ENCODE measurements around the gene COASY. TPM values are rescaled to one million over a fixed set of nuclear protein-coding genes. Genes with fewer than 3 reads are reported as not detected.

Gene COASY
- total RNA-seq, 1 donor from 2014 or later: 52.0 TPM

- peak; percentile 54 for DNase-seq (ENCODE audit: low read depth)
Measured at GRCh38 chr17:42536372-42537155, 25.4 kb upstream of the COASY start.

GRCh38 chr17:42537156-42537805, 24.7 kb upstream of the COASY start:
- peaks cover 11% of the 10 kb centered on the region for H3K4me1 Mint-ChIP-seq (ENCODE audit: low read depth, unreplicated experiment)
- FAIRE-seq (no peak), DNase-seq (ENCODE audit: low read depth) (no peak)
- H3K27me3 ChIP-seq (ENCODE audit: insufficient read depth, low read length): no peaks in the 10 kb centered on the region
- H3K9ac ChIP-seq (ENCODE audit: low read length): peak overlapping the region; percentile 82
- H3K36me3 ChIP-seq (ENCODE audit: insufficient read depth, low read length): no peaks in the 10 kb centered on the region
- TF ChIP-seq CTCF (IDR thresholded peaks at IDR 0.05; ENCODE audit: insufficient read depth, low read depth, low read length): no peak
- no peak for TF ChIP-seq EZH2 (IDR thresholded peaks at IDR 0.05; ENCODE audit: insufficient read depth, low read length)
- no peaks in the 10 kb centered on the region for H4K20me1 ChIP-seq (ENCODE audit: insufficient read depth, low read length)
- H2AFZ ChIP-seq (ENCODE audit: low read depth, low read length): no peak overlapping the region
- H3K4me2 ChIP-seq (ENCODE audit: low read length): peak overlapping the region; percentile 89
- H3K79me2 ChIP-seq (ENCODE audit: insufficient read depth, low read length): peaks cover 11% of the 10 kb centered on the region
- peak overlapping the region; percentile 87 for H3K27ac Mint-ChIP-seq (ENCODE audit: unreplicated experiment)
- H3K9me3 ChIP-seq (ENCODE audit: insufficient read depth, low read depth, low read length): no peaks in the 10 kb centered on the region
- no peaks in the 10 kb centered on the region for H3K9me3 Mint-ChIP-seq (ENCODE audit: unreplicated experiment)
- H3K27ac ChIP-seq (ENCODE audit: low read depth, low read length): no peak overlapping the region
- H3K4me3 Mint-ChIP-seq (ENCODE audit: unreplicated experiment): peak overlapping the region; percentile 88
- peaks cover 12% of the 10 kb centered on the region for H3K36me3 Mint-ChIP-seq (ENCODE audit: low read depth, unreplicated experiment)
- peak overlapping the region; percentile 83 for H3K4me3 ChIP-seq (ENCODE audit: insufficient read depth, low read depth, low read length)
- no peaks in the 10 kb centered on the region for H3K27me3 Mint-ChIP-seq (ENCODE audit: low read depth, unreplicated experiment)
- H3K4me1 ChIP-seq (ENCODE audit: insufficient read depth, low read length): peaks cover 11% of the 10 kb centered on the region

More at GRCh38 chr17:42536372-42537155, 25.4 kb upstream of the COASY start:
- Mint-ChIP-seq H3K36me3 (ENCODE audit: low read depth, unreplicated experiment) (peaks cover 11% of the 10 kb centered on the region), H3K9me3 (ENCODE audit: unreplicated experiment) (no peaks in the 10 kb centered on the region), H3K27ac (ENCODE audit: unreplicated experiment) (peak overlapping the region; percentile 87), H3K27me3 (ENCODE audit: low read depth, unreplicated experiment) (no peaks in the 10 kb centered on the region), H3K4me3 (ENCODE audit: unreplicated experiment) (peak overlapping the region; percentile 88), H3K4me1 (ENCODE audit: low read depth, unreplicated experiment) (peaks cover 14% of the 10 kb centered on the region)
- Histone ChIP-seq H3K79me2 (ENCODE audit: insufficient read depth, low read length) (peaks cover 11% of the 10 kb centered on the region), H3K9ac (ENCODE audit: low read length) (peak overlapping the region; percentile 82), H3K4me1 (ENCODE audit: insufficient read depth, low read length) (peaks cover 11% of the 10 kb centered on the region), H3K27ac (ENCODE audit: low read depth, low read length) (peak overlapping the region; percentile 41), H3K27me3 (ENCODE audit: insufficient read depth, low read length) (no peaks in the 10 kb centered on the region), H3K9me3 (ENCODE audit: insufficient read depth, low read depth, low read length) (no peaks in the 10 kb centered on the region), H3K36me3 (ENCODE audit: insufficient read depth, low read length) (no peaks in the 10 kb centered on the region), H4K20me1 (ENCODE audit: insufficient read depth, low read length) (no peaks in the 10 kb centered on the region), H3K4me3 (ENCODE audit: insufficient read depth, low read depth, low read length) (peak overlapping the region; percentile 83), H2AFZ (ENCODE audit: low read depth, low read length) (peak overlapping the region; percentile 78), H3K4me2 (ENCODE audit: low read length) (peak overlapping the region; percentile 89)
- FAIRE-seq: no peak
- TF ChIP-seq EZH2 (IDR thresholded peaks at IDR 0.05; ENCODE audit: insufficient read depth, low read length) (no peak), CTCF (IDR thresholded peaks at IDR 0.05; ENCODE audit: insufficient read depth, low read depth, low read length) (no peak)

Measured in astrocyte (in vitro differentiated cells and primary cell).